ENCODE results near the gene UROC1. TPM values are rescaled to one million over a fixed set of nuclear protein-coding genes. Genes with fewer than 3 reads are reported as not detected.

Gene UROC1
- total RNA-seq, result 0.11 to 0.13 TPM in 2 of 3 replicates, not detected in the other

DNA sequence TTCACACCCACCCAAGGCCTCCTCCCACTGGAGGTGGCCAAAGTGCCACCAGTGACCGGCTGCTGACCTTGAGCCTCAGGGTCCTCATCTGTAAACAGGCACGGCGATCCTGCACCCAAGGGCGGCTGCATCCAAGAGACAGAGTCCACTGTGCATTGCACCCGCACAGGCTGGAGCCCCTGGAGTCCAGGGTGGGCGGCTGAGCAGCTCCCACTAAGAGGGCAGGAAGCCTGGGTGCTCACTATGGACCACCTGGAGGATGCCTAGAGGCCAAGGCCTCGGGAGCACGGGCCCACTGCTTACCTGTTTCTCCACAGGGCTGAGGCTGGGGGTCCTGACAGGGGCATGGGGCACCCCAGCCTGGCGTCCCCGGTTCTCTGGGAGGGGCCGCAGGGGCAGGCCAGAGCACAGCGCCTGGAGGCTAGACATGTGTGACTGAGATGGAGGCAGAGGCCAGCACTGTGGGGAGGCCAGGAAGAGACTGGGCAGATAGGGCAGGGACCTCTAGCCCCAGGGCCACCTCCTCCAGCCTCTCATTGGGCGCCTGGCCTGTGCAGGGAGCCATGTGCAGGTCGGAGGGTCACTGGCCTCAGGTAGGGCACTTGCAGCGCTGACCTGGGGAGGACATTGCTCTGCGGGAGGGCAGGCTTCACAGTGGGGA, at the start of gene UROC1:
TSS of gene UROC1 (minus strand) at position 483 of the 661 bp plus-strand sequence. CDS start at position 429, 54 bp downstream.
- TF ChIP-seq, protein P1, sequence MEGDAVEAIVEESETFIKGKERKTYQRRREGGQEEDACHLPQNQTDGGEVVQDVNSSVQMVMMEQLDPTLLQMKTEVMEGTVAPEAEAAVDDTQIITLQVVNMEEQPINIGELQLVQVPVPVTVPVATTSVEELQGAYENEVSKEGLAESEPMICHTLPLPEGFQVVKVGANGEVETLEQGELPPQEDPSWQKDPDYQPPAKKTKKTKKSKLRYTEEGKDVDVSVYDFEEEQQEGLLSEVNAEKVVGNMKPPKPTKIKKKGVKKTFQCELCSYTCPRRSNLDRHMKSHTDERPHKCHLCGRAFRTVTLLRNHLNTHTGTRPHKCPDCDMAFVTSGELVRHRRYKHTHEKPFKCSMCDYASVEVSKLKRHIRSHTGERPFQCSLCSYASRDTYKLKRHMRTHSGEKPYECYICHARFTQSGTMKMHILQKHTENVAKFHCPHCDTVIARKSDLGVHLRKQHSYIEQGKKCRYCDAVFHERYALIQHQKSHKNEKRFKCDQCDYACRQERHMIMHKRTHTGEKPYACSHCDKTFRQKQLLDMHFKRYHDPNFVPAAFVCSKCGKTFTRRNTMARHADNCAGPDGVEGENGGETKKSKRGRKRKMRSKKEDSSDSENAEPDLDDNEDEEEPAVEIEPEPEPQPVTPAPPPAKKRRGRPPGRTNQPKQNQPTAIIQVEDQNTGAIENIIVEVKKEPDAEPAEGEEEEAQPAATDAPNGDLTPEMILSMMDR (IDR thresholded peaks at IDR 0.05; ENCODE audit: unreplicated experiment), result no peak
- Mint-ChIP-seq H3K9me3 (no peaks in the 10 kb centered on the region), H3K27ac (no peak within 1 kb of the TSS), H3K27me3 (ENCODE audit: low read depth) (peaks cover 34% of the 10 kb centered on the region), H3K36me3 (no peaks in the 10 kb centered on the region), H3K4me3 (no peak within 1 kb of the TSS), H3K4me1 (no peaks in the 10 kb centered on the region)
- DNase-seq (ENCODE audit: low spot score in 2 of 2, unreplicated experiment in 2 of 2), result no peak

DNA sequence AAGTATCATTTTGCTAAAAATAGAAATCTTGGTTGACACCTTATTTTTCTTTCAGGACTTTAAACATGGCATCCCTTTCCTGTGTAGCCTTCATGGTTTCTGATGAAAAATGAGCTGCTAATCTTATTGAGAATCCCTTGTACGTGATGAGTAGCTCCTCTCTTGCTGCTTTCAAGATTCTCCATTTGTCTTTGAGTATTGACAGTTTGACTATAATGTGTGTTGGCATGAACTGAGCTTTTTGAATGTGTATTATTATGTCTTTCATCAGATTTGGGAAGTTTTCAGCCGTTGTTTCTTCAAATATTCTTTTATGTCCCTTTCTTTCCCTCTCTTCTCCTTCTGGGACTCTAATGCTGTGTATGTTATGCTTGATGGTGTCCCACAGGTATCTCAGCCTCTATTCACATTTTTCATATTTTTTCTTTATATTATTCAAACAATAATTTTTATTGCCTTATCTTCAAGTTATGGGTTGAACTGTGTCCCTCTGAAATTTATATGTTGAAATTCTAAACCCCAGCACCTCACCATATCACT, 45.2 kb upstream of the UROC1 start:
- H3K27ac Mint-ChIP-seq, result no peak overlapping the region
- H3K9me3 Mint-ChIP-seq, result peaks cover 24% of the 10 kb centered on the region
- peaks cover 38% of the 10 kb centered on the region for H3K27me3 Mint-ChIP-seq (ENCODE audit: low read depth)
- H3K4me3 Mint-ChIP-seq, result no peak overlapping the region
- DNase-seq (ENCODE audit: low spot score in 2 of 2, unreplicated experiment in 2 of 2), result no peak
- no peaks in the 10 kb centered on the region for H3K4me1 Mint-ChIP-seq
- TF ChIP-seq, protein P1 (IDR thresholded peaks at IDR 0.05; ENCODE audit: unreplicated experiment), result no peak
- no peaks in the 10 kb centered on the region for H3K36me3 Mint-ChIP-seq

DNA sequence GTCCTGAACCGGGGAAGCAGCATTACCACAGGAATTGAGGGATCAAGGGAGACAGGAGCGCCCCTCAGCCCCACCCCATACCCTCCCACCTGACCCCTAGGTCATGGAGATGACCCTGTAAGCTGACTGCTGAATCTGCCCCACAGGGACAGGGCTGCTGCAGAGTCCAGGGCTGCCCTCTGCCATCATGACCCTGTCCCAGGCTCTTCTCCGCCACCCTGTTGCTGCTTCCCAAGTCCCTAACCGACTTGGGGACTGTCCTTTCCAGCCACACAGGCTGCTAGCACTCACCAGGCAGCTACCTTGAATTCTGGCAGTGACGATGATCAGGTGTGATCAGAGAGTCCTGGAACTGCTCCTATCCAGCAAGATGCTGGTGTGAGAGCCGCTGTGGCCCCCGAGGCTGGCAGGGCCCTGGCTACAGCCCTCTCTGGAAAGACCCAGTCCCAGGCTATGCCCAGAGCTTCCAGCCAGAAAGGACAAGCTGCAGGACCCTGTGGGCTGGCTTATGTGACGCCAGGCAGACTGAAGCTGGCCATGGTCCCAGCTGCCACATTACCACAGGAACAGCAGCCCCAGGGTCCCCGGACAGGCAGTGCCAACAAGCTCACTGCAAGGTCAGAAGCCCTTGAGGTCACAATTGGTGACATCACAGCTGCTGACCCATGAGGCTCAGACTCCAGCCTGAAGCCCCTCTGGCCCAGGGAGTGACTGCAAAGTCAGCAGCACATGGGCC, 40.9 kb upstream of the UROC1 start, which contains the start of gene C3orf22:
TSS of gene C3orf22 (minus strand) at position 597 of the 736 bp plus-strand sequence. CDS start 5,542 bp downstream, outside the sequence.
- Mint-ChIP-seq H3K4me1 (no peaks in the 10 kb centered on the region), H3K27ac (no peak within 1 kb of the TSS), H3K27me3 (ENCODE audit: low read depth) (peaks cover 20% of the 10 kb centered on the region), H3K9me3 (peaks cover 24% of the 10 kb centered on the region), H3K4me3 (no peak within 1 kb of the TSS), H3K36me3 (no peaks in the 10 kb centered on the region)
- DNase-seq (ENCODE audit: low spot score in 2 of 2, unreplicated experiment in 2 of 2), result peak; percentile 16 to 29
- TF ChIP-seq, protein P1 (IDR thresholded peaks at IDR 0.05; ENCODE audit: unreplicated experiment), result no peak

DNA sequence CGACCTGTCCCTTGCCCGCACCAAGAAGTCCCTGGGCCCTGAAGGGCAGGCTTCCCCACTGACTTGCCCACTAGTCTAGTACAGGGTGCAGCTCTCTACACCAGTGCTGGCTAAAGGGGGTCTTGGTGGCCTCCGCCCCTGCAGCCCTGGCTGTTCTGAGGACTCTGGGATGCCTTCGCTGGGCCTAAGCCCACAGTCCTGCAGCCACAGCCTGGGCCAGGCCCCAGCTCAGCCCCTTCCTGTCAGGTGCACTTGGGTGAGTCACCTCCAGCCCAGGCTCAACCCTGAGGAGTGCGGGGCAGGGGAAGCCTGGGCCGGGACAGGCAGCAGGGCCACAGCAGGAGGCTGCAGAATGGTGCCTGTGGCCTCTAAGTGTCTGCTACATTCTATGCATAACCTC, 40.2 kb upstream of the UROC1 start:
- no peak overlapping the region for H3K27ac Mint-ChIP-seq
- H3K9me3 Mint-ChIP-seq, result peaks cover 17% of the 10 kb centered on the region
- TF ChIP-seq, protein P1 (IDR thresholded peaks at IDR 0.05; ENCODE audit: unreplicated experiment), result no peak
- H3K36me3 Mint-ChIP-seq, result no peaks in the 10 kb centered on the region
- DNase-seq (ENCODE audit: low spot score in 2 of 2, unreplicated experiment in 2 of 2), result peak; percentile 7 to 17
- peaks cover 20% of the 10 kb centered on the region for H3K27me3 Mint-ChIP-seq (ENCODE audit: low read depth)
- no peak overlapping the region for H3K4me3 Mint-ChIP-seq
- no peaks in the 10 kb centered on the region for H3K4me1 Mint-ChIP-seq

DNA sequence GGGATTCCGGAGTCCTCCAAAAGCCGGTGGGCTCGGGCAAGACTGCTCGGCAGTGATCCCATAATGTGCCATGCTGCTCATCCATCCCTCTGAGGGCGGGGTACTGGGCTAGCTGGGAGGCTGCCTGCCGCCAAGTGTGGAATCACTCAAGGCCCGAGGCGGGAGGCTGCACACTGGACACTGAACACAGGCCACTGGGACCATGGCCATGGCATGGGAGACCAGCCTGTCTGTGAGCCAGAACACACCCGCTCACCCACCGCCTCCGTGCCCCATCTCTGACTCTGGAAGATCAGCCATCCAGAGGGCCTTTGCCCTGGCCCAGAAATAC, 39.8 kb upstream of the UROC1 start:
- TF ChIP-seq, protein P1 (IDR thresholded peaks at IDR 0.05; ENCODE audit: unreplicated experiment), result no peak
- Mint-ChIP-seq H3K27me3 (ENCODE audit: low read depth) (peaks cover 20% of the 10 kb centered on the region), H3K9me3 (peaks cover 15% of the 10 kb centered on the region), H3K27ac (no peak overlapping the region), H3K4me3 (no peak overlapping the region), H3K4me1 (no peaks in the 10 kb centered on the region), H3K36me3 (no peaks in the 10 kb centered on the region)
- peak in 1 of 2 experiments; percentile 9 for DNase-seq (ENCODE audit: low spot score in 2 of 2, unreplicated experiment in 2 of 2)
